Measurements from ENCODE around the gene KCNQ1OT1. TPM values are rescaled to one million over a fixed set of nuclear protein-coding genes. Genes with fewer than 3 reads are reported as not detected.

Gene KCNQ1OT1
- total RNA-seq, 1 experiment from 2014 or later = 1.3 TPM

- BruUV-seq (replicated peaks) = no TSS peak
- Mint-ChIP-seq H3K4me3 (ENCODE audit: unreplicated experiment) (no peak overlapping the region), H3K36me3 (ENCODE audit: insufficient read depth, unreplicated experiment) (no peaks in the 10 kb centered on the region), H3K27me3 (ENCODE audit: insufficient read depth, unreplicated experiment) (no peaks in the 10 kb centered on the region), H3K4me1 (ENCODE audit: insufficient read depth, unreplicated experiment) (no peaks in the 10 kb centered on the region), H3K27ac (ENCODE audit: low read depth, unreplicated experiment) (no peak overlapping the region), H3K9me3 (ENCODE audit: unreplicated experiment) (no peaks in the 10 kb centered on the region)
- ChIA-PET POLR2A (no interaction called here), CTCF (interaction anchor here (0.6 to 0.7 kb wide), 2 partner anchors 244 to 298 kb away, joined by 3 to 5 read pairs; no protein-coding TSS in a partner anchor)
- TF ChIP-seq, protein P1, sequence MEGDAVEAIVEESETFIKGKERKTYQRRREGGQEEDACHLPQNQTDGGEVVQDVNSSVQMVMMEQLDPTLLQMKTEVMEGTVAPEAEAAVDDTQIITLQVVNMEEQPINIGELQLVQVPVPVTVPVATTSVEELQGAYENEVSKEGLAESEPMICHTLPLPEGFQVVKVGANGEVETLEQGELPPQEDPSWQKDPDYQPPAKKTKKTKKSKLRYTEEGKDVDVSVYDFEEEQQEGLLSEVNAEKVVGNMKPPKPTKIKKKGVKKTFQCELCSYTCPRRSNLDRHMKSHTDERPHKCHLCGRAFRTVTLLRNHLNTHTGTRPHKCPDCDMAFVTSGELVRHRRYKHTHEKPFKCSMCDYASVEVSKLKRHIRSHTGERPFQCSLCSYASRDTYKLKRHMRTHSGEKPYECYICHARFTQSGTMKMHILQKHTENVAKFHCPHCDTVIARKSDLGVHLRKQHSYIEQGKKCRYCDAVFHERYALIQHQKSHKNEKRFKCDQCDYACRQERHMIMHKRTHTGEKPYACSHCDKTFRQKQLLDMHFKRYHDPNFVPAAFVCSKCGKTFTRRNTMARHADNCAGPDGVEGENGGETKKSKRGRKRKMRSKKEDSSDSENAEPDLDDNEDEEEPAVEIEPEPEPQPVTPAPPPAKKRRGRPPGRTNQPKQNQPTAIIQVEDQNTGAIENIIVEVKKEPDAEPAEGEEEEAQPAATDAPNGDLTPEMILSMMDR (IDR thresholded peaks at IDR 0.05; ENCODE audit: unreplicated experiment) = no peak
- DNase-seq (ENCODE audit: unreplicated experiment) = no peak
- intact Hi-C loops (cut with micrococcal nuclease) = no loop called here
Observed at GRCh38 chr11:2573240-2574042, 126.4 kb downstream of the KCNQ1OT1 start.

GRCh38 chr11:2572491-2573239, 127.1 kb downstream of the KCNQ1OT1 start:
- DNase-seq (ENCODE audit: unreplicated experiment) = no peak
- Mint-ChIP-seq H3K4me1 (ENCODE audit: insufficient read depth, unreplicated experiment) (no peaks in the 10 kb centered on the region), H3K9me3 (ENCODE audit: unreplicated experiment) (no peaks in the 10 kb centered on the region), H3K36me3 (ENCODE audit: insufficient read depth, unreplicated experiment) (no peaks in the 10 kb centered on the region), H3K27me3 (ENCODE audit: insufficient read depth, unreplicated experiment) (no peaks in the 10 kb centered on the region), H3K27ac (ENCODE audit: low read depth, unreplicated experiment) (no peak overlapping the region), H3K4me3 (ENCODE audit: unreplicated experiment) (no peak overlapping the region)
- CTCF ChIA-PET = no interaction called here
- intact Hi-C loops (cut with micrococcal nuclease) = no loop called here
- TF ChIP-seq, protein P1 (IDR thresholded peaks at IDR 0.05; ENCODE audit: unreplicated experiment) = no peak
- POLR2A ChIA-PET = no interaction called here
- BruUV-seq (replicated peaks) = no TSS peak

- no TSS peak for BruUV-seq (replicated peaks)
- H3K27me3 Mint-ChIP-seq (ENCODE audit: insufficient read depth, unreplicated experiment) = no peaks in the 10 kb centered on the region
Observed at GRCh38 chr11:2571598-2572281, 128.1 kb downstream of the KCNQ1OT1 start.

More at GRCh38 chr11:2571598-2572281, 128.1 kb downstream of the KCNQ1OT1 start:
- Mint-ChIP-seq H3K4me1 (ENCODE audit: insufficient read depth, unreplicated experiment) (no peaks in the 10 kb centered on the region), H3K27ac (ENCODE audit: low read depth, unreplicated experiment) (no peak overlapping the region), H3K9me3 (ENCODE audit: unreplicated experiment) (no peaks in the 10 kb centered on the region), H3K36me3 (ENCODE audit: insufficient read depth, unreplicated experiment) (no peaks in the 10 kb centered on the region), H3K4me3 (ENCODE audit: unreplicated experiment) (no peak overlapping the region)
- no peak for DNase-seq (ENCODE audit: unreplicated experiment)
- intact Hi-C loops (cut with micrococcal nuclease) = no loop called here
- ChIA-PET POLR2A (no interaction called here), CTCF (no interaction called here)
- TF ChIP-seq, protein P1 (IDR thresholded peaks at IDR 0.05; ENCODE audit: unreplicated experiment) = no peak
